Gastroesophageal sphincter (tissue), 3 donors: ENCODE results near the gene TSPAN9.

Experiments
- CTCF ChIP-seq, 4 experiments: fragments of 200-600 bp in 2 of 4; fragments of 450-650 bp in 2 of 4; sonication (generic) in 1 of 4; IDR thresholded peaks; one replicate each; pipeline ENCODE4 v1.5.1; 2017 to 2019; ENCODE audit warnings: antibody characterized with exemption in 4 of 4, mild to moderate bottlenecking in 2 of 4, moderate library complexity in 2 of 4
- POLR2A ChIP-seq, 2 donors: fragments of 450-650 bp; IDR thresholded peaks; one replicate each; pipeline ENCODE4 v1.6.1; 2017; ENCODE audit warnings: antibody characterized with exemption in 2 of 2, mild to moderate bottlenecking in 2 of 2, moderate library complexity in 1 of 2
- POLR2AphosphoS5 ChIP-seq: sonication (generic); formaldehyde crosslinking; IDR thresholded peaks from one replicate; pipeline ENCODE4 v1.6.1; 2017; ENCODE audit warnings: antibody characterized with exemption

- TF ChIP-seq CTCF (IDR thresholded peaks at IDR 0.05) (no peak), POLR2AphosphoS5 (no peak), POLR2A (IDR thresholded peaks at IDR 0.05) (no peak)
Observed at GRCh38 chr12:3184485-3184884, 107.3 kb downstream of the TSPAN9 start.
